Astrocyte (in vitro differentiated cells and primary cell): ENCODE measurements around the gene TTC33. TPM values are rescaled to one million over a fixed set of nuclear protein-coding genes. Genes with fewer than 3 reads are reported as not detected.

Source experiments
- DNase-seq: peaks from one replicate; pipeline ENCODE4 v3.0.0-alpha.2; 2010; ENCODE audit warnings: low read depth
- FAIRE-seq: peaks from 2 replicates; lab custom pipeline; 2011; peaks lifted over from hg19 to GRCh38; lab: Jason Lieb, UNC
- H2AFZ ChIP-seq: 2 replicates; pipeline ENCODE4 v1.6.0; 2012; ENCODE audit warnings: low read depth, low read length, inconsistent platforms
- H3K27ac ChIP-seq: 2 replicates; pipeline ENCODE4 v1.5.1; 2011; ENCODE audit warnings: low read depth, low read length, inconsistent platforms
- H3K27me3 ChIP-seq: 2 replicates; pipeline ENCODE4 v1.6.0; 2011; ENCODE audit warnings: low read length, inconsistent platforms; ENCODE audit not compliant: insufficient read depth
- H3K36me3 ChIP-seq: 2 replicates; pipeline ENCODE4 v1.5.1; 2011; ENCODE audit warnings: low read length, inconsistent platforms; ENCODE audit not compliant: insufficient read depth
- H3K4me1 ChIP-seq: 2 replicates; pipeline ENCODE4 v1.5.1; 2011; ENCODE audit warnings: low read length, inconsistent platforms; ENCODE audit not compliant: insufficient read depth
- H3K4me2 ChIP-seq: 2 replicates; pipeline ENCODE4 v1.6.0; 2012; ENCODE audit warnings: low read length, inconsistent platforms
- H3K4me3 ChIP-seq: 2 replicates; pipeline ENCODE4 v1.5.1; 2011; ENCODE audit warnings: low read depth, mild to moderate bottlenecking, low read length, inconsistent platforms; ENCODE audit not compliant: insufficient read depth
- H3K79me2 ChIP-seq: 2 replicates; pipeline ENCODE4 v1.6.0; 2012; ENCODE audit warnings: mild to moderate bottlenecking, low read length, inconsistent platforms; ENCODE audit not compliant: insufficient read depth
- H3K9ac ChIP-seq: 2 replicates; pipeline ENCODE4 v1.6.0; 2012; ENCODE audit warnings: mild to moderate bottlenecking, low read length, inconsistent platforms
- H3K9me3 ChIP-seq: 2 replicates; pipeline ENCODE4 v1.5.1; 2012; ENCODE audit warnings: low read depth, mild to moderate bottlenecking, low read length, inconsistent platforms; ENCODE audit not compliant: insufficient read depth
- H4K20me1 ChIP-seq: 2 replicates; pipeline ENCODE4 v1.6.0; 2012; ENCODE audit warnings: low read length, inconsistent platforms; ENCODE audit not compliant: insufficient read depth
- H3K27ac Mint-ChIP-seq: one replicate; pipeline ENCODE4 v1.8.0; 2021; ENCODE audit warnings: mild to moderate bottlenecking, mixed read lengths; ENCODE audit not compliant: unreplicated experiment
- H3K27me3 Mint-ChIP-seq: one replicate; pipeline ENCODE4 v1.8.0; 2021; ENCODE audit warnings: low read depth, mixed read lengths; ENCODE audit not compliant: unreplicated experiment
- H3K36me3 Mint-ChIP-seq: one replicate; pipeline ENCODE4 v1.8.0; 2021; ENCODE audit warnings: low read depth, mixed read lengths; ENCODE audit not compliant: unreplicated experiment
- H3K4me1 Mint-ChIP-seq: one replicate; pipeline ENCODE4 v1.8.0; 2021; ENCODE audit warnings: low read depth, mixed read lengths; ENCODE audit not compliant: unreplicated experiment
- H3K4me3 Mint-ChIP-seq: one replicate; pipeline ENCODE4 v1.8.0; 2021; ENCODE audit warnings: mild to moderate bottlenecking, moderate library complexity, mixed read lengths; ENCODE audit not compliant: unreplicated experiment
- H3K9me3 Mint-ChIP-seq: one replicate; pipeline ENCODE4 v1.8.0; 2021; ENCODE audit warnings: mild to moderate bottlenecking, mixed read lengths; ENCODE audit not compliant: unreplicated experiment
- EZH2 ChIP-seq: IDR thresholded peaks from 2 replicates; pipeline ENCODE4 v1.6.1; 2012; ENCODE audit warnings: mild to moderate bottlenecking, low read length, inconsistent platforms; ENCODE audit not compliant: insufficient read depth
- total RNA-seq: library from RNA; stranded (reverse); gene quantifications from 2 replicates; pipeline ENCODE4 v1.2.1, GENCODE V29; 2021
- TF ChIP-seq, protein P1 (sequence below): IDR thresholded peaks from 2 replicates; pipeline ENCODE4 v1.5.1; 2011; ENCODE audit warnings: low read depth, mild to moderate bottlenecking, inconsistent platforms, low read length, moderate library complexity; ENCODE audit not compliant: insufficient read depth

The TTC33 gene
- total RNA-seq, 1 donor from 2014 or later: 13.3 TPM

GRCh38 chr5:40485021-40485998, 270.5 kb downstream of the TTC33 start:
- H3K4me1 ChIP-seq: peaks cover 6% of the 10 kb centered on the region
- H3K4me2 ChIP-seq: no peak overlapping the region
- Mint-ChIP-seq H3K9me3 (no peaks in the 10 kb centered on the region), H3K27me3 (no peaks in the 10 kb centered on the region), H3K36me3 (no peaks in the 10 kb centered on the region), H3K4me3 (no peak overlapping the region), H3K4me1 (peaks cover 12% of the 10 kb centered on the region), H3K27ac (no peak overlapping the region)
- TF ChIP-seq EZH2: no peak
- TF ChIP-seq, protein P1, sequence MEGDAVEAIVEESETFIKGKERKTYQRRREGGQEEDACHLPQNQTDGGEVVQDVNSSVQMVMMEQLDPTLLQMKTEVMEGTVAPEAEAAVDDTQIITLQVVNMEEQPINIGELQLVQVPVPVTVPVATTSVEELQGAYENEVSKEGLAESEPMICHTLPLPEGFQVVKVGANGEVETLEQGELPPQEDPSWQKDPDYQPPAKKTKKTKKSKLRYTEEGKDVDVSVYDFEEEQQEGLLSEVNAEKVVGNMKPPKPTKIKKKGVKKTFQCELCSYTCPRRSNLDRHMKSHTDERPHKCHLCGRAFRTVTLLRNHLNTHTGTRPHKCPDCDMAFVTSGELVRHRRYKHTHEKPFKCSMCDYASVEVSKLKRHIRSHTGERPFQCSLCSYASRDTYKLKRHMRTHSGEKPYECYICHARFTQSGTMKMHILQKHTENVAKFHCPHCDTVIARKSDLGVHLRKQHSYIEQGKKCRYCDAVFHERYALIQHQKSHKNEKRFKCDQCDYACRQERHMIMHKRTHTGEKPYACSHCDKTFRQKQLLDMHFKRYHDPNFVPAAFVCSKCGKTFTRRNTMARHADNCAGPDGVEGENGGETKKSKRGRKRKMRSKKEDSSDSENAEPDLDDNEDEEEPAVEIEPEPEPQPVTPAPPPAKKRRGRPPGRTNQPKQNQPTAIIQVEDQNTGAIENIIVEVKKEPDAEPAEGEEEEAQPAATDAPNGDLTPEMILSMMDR: no peak
- no peak overlapping the region for H3K27ac ChIP-seq
- FAIRE-seq: no peak
- H3K4me3 ChIP-seq: no peak overlapping the region
- H3K36me3 ChIP-seq: no peaks in the 10 kb centered on the region
- no peaks in the 10 kb centered on the region for H3K27me3 ChIP-seq
- no peak overlapping the region for H2AFZ ChIP-seq
- no peak for DNase-seq
- H3K79me2 ChIP-seq: no peaks in the 10 kb centered on the region
- H3K9me3 ChIP-seq: no peaks in the 10 kb centered on the region
- no peak overlapping the region for H3K9ac ChIP-seq
- no peaks in the 10 kb centered on the region for H4K20me1 ChIP-seq

DNA sequence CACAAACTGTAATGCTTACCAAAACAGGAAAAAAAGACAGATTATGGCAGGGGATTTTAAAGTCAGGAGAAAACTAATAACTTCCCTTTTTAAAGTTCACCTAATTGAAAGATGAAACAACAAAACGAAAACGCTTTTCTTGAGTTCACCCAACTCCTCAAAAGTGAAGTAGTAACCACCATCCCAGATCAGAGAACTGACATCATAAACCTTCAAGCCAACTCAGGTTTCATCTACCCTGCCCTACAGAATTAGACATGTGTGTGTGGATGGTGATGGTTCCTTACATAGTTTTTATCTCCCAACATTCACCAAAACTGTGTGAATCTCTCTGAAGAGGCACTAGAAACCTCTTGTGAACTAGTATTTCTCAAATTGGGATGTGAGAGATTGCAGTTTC, 271.3 kb downstream of the TTC33 start:
- no peak for FAIRE-seq
- peaks cover 6% of the 10 kb centered on the region for H3K4me1 ChIP-seq

More for the DNA sequence above, 271.3 kb downstream of the TTC33 start:
- Histone ChIP-seq H3K27me3 (no peaks in the 10 kb centered on the region), H3K27ac (no peak overlapping the region), H4K20me1 (no peaks in the 10 kb centered on the region), H3K9me3 (no peaks in the 10 kb centered on the region), H3K4me3 (no peak overlapping the region), H3K36me3 (no peaks in the 10 kb centered on the region), H3K4me2 (no peak overlapping the region), H2AFZ (no peak overlapping the region), H3K79me2 (no peaks in the 10 kb centered on the region), H3K9ac (no peak overlapping the region)
- no peak for DNase-seq
- Mint-ChIP-seq H3K36me3 (no peaks in the 10 kb centered on the region), H3K27me3 (no peaks in the 10 kb centered on the region), H3K4me1 (peaks cover 12% of the 10 kb centered on the region), H3K27ac (no peak overlapping the region), H3K4me3 (no peak overlapping the region), H3K9me3 (no peaks in the 10 kb centered on the region)
- no peak for TF ChIP-seq EZH2
- TF ChIP-seq, protein P1: no peak
